Memory B cell (primary cell): ENCODE measurements around the gene NUP210.

Source experiments
- ATAC-seq: fragments of 150-1000 bp; cut with Tn5 transposase; 2 replicates; pipeline ENCODE4 v1.10.0; 2021; ENCODE audit warnings: low read depth, mild to moderate bottlenecking, moderate library complexity
- DNase-seq, 2 donors: peaks; one replicate each; pipeline ENCODE4 v3.0.0; 2022; ENCODE audit warnings: low spot score in 2 of 2
- H3K27ac Mint-ChIP-seq: one replicate; pipeline ENCODE4 v1.8.0; 2022; ENCODE audit warnings: mild to moderate bottlenecking, moderate library complexity, mixed read lengths
- H3K27me3 Mint-ChIP-seq: one replicate; pipeline ENCODE4 v1.8.0; 2022; ENCODE audit warnings: mixed read lengths
- H3K36me3 Mint-ChIP-seq: one replicate; pipeline ENCODE4 v1.8.0; 2022; ENCODE audit warnings: mild to moderate bottlenecking, mixed read lengths
- H3K4me1 Mint-ChIP-seq: one replicate; pipeline ENCODE4 v1.8.0; 2022; ENCODE audit warnings: mixed read lengths
- H3K4me3 Mint-ChIP-seq: one replicate; pipeline ENCODE4 v1.8.0; 2022; ENCODE audit warnings: mild to moderate bottlenecking, moderate library complexity, mixed read lengths
- H3K9me3 Mint-ChIP-seq: one replicate; pipeline ENCODE4 v1.8.0; 2022; ENCODE audit warnings: mixed read lengths

The NUP210 gene

DNA sequence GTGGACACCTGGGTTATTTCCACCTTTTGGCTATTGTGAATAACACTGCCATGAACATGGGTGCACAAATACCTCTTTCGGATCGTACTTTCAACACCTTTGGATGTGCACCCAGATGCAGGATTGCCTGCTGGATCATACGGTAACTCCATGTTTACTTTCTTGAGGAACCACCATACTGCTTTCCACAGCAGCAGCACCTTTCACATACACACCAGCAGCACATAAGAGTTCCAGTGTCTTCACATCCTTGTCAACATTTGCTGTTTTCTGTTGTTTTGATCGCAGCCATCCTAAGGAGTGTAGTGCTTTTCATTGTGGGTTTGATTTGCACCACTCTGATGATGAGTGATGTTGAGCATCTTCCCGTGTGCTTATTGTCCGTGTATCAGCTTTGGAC is 51.3 kb downstream of the NUP210 start:
- Mint-ChIP-seq H3K27ac (no peak overlapping the region), H3K36me3 (peaks cover 34% of the 10 kb centered on the region)

DNA sequence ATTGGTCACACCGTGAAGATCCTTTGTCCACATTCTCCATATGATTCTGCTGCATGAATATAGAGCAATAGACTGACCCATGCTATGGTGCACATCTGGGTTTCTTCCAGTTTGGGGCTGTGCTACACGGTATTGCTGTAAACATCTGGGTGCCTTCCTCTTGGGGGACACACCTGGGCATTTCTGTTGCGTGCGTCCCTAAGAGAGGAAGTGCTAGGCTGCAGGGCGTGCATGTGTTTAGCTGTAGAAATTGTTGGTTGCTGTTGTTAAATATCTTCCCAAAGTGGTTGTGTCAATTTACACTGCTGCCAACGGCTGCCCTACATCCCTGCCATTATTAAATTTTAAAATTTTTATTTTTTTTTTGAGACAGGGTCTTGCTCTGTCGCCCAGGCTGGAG is 52.4 kb downstream of the NUP210 start:
- ATAC-seq = no peak
- Mint-ChIP-seq H3K27ac (no peak overlapping the region), H3K4me1 (peaks cover 5% of the 10 kb centered on the region), H3K27me3 (no peaks in the 10 kb centered on the region), H3K9me3 (no peaks in the 10 kb centered on the region), H3K36me3 (peaks cover 39% of the 10 kb centered on the region), H3K4me3 (no peak overlapping the region)
- DNase-seq = no peak

More for the DNA sequence above, 51.3 kb downstream of the NUP210 start:
- peaks cover 5% of the 10 kb centered on the region for H3K4me1 Mint-ChIP-seq
- H3K9me3 Mint-ChIP-seq = no peaks in the 10 kb centered on the region
- H3K4me3 Mint-ChIP-seq = no peak overlapping the region
- ATAC-seq = no peak
- H3K27me3 Mint-ChIP-seq = no peaks in the 10 kb centered on the region
- no peak for DNase-seq

DNA sequence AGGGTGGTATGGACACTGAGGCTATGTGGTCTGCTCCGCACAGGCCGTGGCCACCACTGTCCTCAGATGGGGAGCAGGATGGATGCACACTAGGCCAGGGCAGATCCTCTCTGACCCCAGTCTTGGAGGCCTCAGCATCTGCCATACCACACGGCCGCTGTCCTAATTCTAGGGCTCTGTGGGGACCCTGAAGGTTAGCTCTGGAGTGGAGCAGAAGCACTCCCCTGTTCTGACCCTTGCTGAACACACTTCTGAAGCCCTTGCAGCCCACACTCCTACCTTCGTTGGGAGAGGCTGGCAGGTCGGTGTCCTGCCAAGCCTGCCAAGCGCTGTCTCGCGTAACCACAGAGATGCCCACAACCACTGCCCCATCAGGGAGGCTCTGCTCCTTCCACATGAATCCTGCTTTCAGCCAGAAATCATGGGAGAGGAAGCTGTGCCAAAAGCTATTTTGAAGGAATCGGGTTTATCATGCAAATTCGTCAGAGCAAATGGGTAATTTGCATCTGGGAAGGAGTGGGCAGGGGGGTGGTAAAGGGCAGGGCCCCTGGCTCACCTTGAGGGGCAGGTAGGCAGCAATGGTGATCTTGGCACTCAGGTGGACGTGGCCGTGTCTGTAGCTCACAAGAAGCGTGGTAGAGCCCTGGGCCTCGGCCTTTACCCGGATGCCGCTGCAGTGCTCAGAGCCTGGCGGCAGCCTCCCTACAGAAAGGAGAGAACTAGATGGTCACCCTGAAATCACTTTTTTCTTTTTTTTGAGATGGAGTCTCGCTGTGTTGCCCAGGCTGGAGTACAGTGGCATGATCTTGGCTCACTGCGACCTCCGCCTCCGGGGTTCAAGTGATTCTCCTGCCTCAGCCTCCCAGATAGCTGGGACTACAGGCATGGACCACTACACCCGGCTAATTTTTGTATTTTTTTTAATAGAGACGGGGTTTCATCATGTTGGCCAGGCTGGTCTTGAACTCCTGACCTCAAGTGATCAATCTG is 54.4 kb downstream of the NUP210 start:
- no peaks in the 10 kb centered on the region for H3K27me3 Mint-ChIP-seq
- H3K36me3 Mint-ChIP-seq = peaks cover 29% of the 10 kb centered on the region
- H3K4me3 Mint-ChIP-seq = no peak overlapping the region
- no peak overlapping the region for H3K27ac Mint-ChIP-seq
- DNase-seq (no peak), ATAC-seq (no peak)
- peaks cover 5% of the 10 kb centered on the region for H3K4me1 Mint-ChIP-seq
- no peaks in the 10 kb centered on the region for H3K9me3 Mint-ChIP-seq

DNA sequence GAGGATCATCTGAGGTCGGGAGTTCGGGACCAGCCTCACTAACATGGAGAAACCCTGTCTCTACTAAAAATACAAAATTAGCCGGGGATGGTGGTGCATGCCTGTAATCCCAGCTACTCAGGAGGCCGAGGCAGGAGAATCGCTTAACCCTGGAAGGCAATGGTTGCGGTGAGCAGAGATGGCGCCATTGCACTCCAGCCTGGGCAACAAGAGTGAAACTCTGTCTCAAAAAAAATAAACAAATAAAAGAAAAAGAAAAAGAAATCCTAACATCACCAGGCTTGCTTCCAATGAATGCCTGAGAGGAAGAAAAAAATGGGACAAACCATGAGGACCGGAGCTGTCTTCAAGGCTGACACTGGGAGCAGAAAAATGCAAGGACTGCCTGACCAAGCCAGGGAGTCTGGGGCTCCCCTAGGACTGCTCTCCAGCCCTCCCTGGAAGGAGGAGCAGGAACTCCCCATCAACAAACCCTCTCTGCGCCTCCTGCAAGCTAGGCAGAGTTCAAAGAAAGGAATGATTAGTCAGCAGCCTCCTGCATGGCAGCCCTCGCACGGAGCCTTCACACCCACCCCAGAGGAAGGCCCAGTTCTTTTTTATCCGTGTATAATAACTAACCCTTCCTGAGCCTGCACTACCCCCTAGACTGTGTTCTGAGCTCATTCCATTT is 55.4 kb downstream of the NUP210 start:
- Mint-ChIP-seq H3K4me1 (peaks cover 5% of the 10 kb centered on the region), H3K4me3 (no peak overlapping the region), H3K27me3 (no peaks in the 10 kb centered on the region), H3K9me3 (no peaks in the 10 kb centered on the region), H3K27ac (peak overlapping the region; percentile 20), H3K36me3 (peaks cover 29% of the 10 kb centered on the region)
- no peak for ATAC-seq
- DNase-seq = no peak

DNA sequence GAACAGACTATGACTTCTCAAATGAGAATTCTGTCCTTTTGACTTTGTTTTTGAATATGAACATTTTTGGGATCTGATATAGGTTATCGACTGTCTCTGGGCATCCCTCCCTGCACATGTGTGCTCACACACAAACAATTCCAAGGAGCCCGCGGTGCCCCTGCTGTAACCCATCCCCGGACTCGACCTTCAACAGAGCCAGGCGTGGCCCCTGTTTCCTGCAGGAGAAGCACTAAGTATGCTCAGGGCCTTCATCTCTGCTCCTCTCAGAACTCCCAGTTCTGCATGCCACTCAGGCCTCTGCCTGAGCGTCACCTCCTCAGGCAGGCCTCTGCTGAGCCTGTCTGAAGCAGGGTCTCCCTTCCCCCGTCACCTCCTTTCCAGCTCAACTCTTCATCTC is 57.6 kb downstream of the NUP210 start:
- H3K9me3 Mint-ChIP-seq = no peaks in the 10 kb centered on the region
- peaks cover 31% of the 10 kb centered on the region for H3K36me3 Mint-ChIP-seq

DNA sequence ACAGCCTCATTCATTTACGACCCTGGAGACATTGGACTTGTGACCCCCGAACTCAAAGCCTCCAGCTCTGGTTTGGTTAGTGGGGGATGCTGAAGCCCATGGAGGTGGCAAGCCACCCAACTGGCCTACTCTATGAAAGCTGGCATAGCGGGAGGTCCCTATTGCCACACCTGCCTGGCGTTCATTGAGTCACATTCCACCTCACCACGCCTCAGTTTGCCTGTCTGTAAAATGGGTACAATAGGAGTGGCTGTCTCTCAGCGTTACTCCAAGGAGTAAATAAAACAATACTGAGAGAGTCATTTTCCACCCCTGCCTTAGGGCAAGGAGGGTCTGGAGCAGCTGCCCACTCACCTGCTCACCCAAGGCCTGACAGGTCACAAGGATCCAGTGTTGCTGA is 60.2 kb downstream of the NUP210 start:
- no peak for DNase-seq
- no peak for ATAC-seq
- Mint-ChIP-seq H3K4me3 (no peak overlapping the region), H3K4me1 (peaks cover 3% of the 10 kb centered on the region), H3K9me3 (no peaks in the 10 kb centered on the region), H3K27ac (no peak overlapping the region), H3K36me3 (peaks cover 34% of the 10 kb centered on the region), H3K27me3 (no peaks in the 10 kb centered on the region)

More for the DNA sequence above, 57.6 kb downstream of the NUP210 start:
- peak overlapping the region; percentile 33 for H3K27ac Mint-ChIP-seq
- peaks cover 6% of the 10 kb centered on the region for H3K4me1 Mint-ChIP-seq
- H3K4me3 Mint-ChIP-seq = no peak overlapping the region
- H3K27me3 Mint-ChIP-seq = no peaks in the 10 kb centered on the region
- ATAC-seq (no peak), DNase-seq (no peak)

DNA sequence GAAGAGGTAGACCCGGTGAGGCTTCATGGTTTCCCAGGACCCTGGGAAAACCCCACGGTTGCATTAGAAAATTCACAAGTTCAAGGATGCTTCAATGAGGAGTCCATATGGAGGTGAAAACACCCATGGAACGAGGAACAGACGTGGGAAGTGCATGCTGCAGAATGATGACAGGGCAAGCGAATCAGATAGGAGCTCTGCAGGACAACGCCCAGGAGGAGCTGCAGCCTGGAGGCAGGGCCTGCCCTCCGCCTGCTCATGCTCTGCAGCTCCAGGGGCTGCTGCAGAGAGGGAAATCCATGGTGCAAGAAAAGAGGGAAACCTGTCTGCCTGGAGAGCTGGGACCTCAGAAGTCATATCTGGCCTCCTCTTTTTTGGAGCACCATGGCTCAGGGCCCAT is 61.5 kb downstream of the NUP210 start:
- no peak for ATAC-seq
- DNase-seq = no peak
- Mint-ChIP-seq H3K4me1 (peaks cover 6% of the 10 kb centered on the region), H3K27ac (no peak overlapping the region), H3K27me3 (no peaks in the 10 kb centered on the region), H3K9me3 (no peaks in the 10 kb centered on the region), H3K36me3 (peaks cover 35% of the 10 kb centered on the region), H3K4me3 (no peak overlapping the region)

DNA sequence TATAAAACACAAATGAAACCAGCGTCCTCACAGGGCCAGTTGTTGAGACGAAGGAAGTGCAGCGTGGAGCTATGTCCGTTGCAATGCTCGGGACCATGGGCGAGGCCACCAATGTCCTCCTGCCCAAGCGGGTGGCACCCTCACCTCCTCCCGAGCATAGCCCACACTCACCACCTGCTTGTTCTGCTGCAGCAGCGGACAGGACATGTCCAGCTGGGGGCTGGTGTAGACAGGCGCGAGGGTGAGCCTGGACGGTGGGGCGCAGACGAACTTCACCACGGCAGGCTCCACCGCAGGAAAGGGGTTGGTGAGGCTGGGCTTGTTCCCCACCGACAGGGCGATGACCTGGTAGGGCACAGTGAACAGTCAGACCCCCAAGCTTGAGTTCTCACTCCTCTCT is 62.1 kb downstream of the NUP210 start:
- Mint-ChIP-seq H3K4me3 (no peak overlapping the region), H3K36me3 (peaks cover 34% of the 10 kb centered on the region), H3K27ac (no peak overlapping the region), H3K27me3 (no peaks in the 10 kb centered on the region), H3K4me1 (peaks cover 9% of the 10 kb centered on the region), H3K9me3 (no peaks in the 10 kb centered on the region)
- ATAC-seq = no peak
- DNase-seq = no peak

DNA sequence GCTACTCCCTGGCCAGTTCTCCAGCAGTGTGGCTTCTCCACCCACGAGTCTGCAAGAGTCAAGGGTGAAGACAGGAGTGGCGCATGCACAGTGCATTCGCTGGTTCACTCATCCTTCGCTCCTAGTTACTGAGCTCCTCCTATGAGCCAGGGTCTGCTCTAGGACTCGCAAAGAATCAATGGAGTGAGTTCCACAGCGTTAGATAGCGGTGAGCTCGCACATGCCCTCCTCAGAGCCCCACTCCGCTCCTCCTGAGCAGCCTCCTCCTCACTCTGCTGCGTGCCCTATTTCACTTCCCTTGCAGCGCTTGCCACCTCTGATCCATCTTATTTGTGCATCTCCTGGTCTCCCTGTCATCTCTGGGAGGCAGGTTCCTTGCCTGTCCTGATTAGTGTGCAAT is 63.0 kb downstream of the NUP210 start:
- Mint-ChIP-seq H3K27me3 (no peaks in the 10 kb centered on the region), H3K9me3 (no peaks in the 10 kb centered on the region), H3K4me3 (no peak overlapping the region), H3K4me1 (peaks cover 13% of the 10 kb centered on the region), H3K27ac (peak overlapping the region; percentile 32), H3K36me3 (peaks cover 37% of the 10 kb centered on the region)
- ATAC-seq = no peak
- DNase-seq = no peak

DNA sequence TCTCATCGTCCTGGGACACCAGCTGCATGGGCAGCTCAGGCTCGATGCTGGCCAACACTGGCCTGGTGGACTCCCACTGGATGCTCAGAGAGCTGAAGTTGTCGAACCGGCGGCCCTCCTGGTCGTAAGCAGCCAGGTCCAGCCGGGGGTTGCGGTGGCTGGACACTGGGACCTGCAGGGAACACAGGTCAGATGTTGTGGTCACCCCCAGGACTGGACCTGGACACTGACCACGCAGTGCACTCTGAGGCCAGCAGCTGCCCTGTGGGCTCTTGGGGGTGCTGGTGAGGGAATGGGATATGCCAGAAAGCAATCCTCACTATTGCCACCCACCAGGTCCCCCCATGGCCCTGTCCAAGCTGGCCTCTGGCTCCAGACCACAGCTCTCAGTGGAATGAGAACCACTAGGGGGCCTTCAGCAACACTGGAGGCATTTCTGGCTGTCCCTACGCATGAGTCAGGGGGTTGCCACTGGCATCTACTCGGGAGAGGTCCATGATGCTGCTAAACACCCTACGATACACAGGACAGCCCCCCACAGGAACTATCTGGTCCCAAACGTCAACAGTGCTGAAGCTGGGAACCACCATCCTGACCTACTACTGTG is 66.1 kb downstream of the NUP210 start:
- H3K9me3 Mint-ChIP-seq = no peaks in the 10 kb centered on the region
- H3K4me1 Mint-ChIP-seq = peaks cover 13% of the 10 kb centered on the region
- H3K4me3 Mint-ChIP-seq = no peak overlapping the region
- H3K27ac Mint-ChIP-seq = peak overlapping the region; percentile 52
- no peaks in the 10 kb centered on the region for H3K27me3 Mint-ChIP-seq
- no peak for ATAC-seq
- DNase-seq = no peak
- H3K36me3 Mint-ChIP-seq = peaks cover 48% of the 10 kb centered on the region

DNA sequence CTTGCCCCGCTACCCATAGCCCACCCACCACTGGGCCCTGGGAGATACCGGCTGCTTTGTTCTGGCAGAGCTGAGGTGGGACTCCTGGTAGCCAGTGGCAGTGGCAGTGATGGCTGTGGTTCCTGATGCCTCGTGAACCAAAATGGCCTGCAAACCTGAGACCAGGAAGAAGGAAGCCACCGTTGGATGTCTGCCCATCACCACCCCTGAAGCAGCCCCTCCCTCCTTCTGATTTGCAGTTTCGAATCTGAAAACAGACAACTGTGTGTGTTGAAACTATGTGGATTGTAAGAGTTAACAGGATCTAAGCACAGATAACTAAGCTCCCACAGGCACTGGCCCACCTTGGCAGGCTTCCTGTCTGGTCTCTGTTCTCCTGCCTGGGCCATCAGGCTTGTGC is 66.6 kb downstream of the NUP210 start:
- no peak overlapping the region for H3K4me3 Mint-ChIP-seq
- H3K4me1 Mint-ChIP-seq = peaks cover 15% of the 10 kb centered on the region
- ATAC-seq (no peak), DNase-seq (no peak)
- H3K27ac Mint-ChIP-seq = peak overlapping the region; percentile 52
- peaks cover 48% of the 10 kb centered on the region for H3K36me3 Mint-ChIP-seq
- H3K9me3 Mint-ChIP-seq = no peaks in the 10 kb centered on the region
- no peaks in the 10 kb centered on the region for H3K27me3 Mint-ChIP-seq

DNA sequence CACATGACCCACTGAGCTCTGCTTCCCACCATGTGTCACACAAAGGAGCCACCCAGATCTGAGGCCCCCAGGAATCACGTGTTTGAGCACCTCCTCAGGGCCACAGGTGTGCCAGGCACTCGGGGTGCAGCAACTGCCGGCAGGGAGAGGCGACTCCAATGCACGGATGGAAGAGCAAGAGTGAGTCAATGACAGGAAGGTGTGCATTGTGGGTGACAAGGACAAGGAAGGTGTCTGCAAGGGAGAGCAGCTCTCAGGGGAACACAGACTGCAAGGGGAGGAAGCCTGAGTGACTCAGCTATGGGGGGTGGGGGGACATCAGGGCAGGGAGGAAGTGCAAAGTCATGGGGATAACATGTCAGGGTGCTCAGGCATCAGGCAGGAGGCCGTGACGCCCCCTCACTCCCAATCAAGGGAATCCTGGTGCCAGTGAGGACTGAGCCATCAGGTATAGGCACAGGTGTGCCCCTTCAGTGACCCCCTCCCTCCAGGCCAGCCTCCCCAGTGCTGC is 67.4 kb downstream of the NUP210 start:
- H3K36me3 Mint-ChIP-seq = peaks cover 42% of the 10 kb centered on the region
- no peak for ATAC-seq

DNA sequence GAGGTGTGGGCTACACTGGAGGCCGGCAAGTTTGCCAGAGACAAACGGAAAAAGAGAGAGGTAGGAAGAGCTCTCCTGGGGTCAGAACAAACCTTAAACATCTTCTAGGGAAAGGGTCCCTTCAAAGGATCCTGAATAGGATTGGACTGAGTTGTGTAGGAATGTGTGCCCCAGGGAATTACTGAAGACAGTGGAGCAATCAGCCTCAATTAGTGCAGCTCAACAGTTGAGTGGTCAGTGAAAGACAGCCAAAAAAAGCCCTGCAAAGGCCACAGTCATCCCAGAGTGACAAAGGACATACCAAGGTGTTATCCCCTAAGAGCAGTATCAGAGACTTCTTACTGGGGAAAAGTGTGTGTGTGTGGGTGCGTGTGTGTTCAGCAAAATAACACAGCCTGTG is 70.3 kb downstream of the NUP210 start:
- DNase-seq (no peak), ATAC-seq (no peak)
- Mint-ChIP-seq H3K36me3 (peaks cover 40% of the 10 kb centered on the region), H3K27me3 (no peaks in the 10 kb centered on the region), H3K9me3 (no peaks in the 10 kb centered on the region), H3K4me3 (no peak overlapping the region), H3K4me1 (peaks cover 13% of the 10 kb centered on the region), H3K27ac (no peak overlapping the region)

More for the DNA sequence above, 67.4 kb downstream of the NUP210 start:
- Mint-ChIP-seq H3K4me1 (peaks cover 14% of the 10 kb centered on the region), H3K9me3 (no peaks in the 10 kb centered on the region), H3K27me3 (no peaks in the 10 kb centered on the region), H3K27ac (peak overlapping the region; percentile 52), H3K4me3 (no peak overlapping the region)
- DNase-seq = no peak
